Kidney tubule cell (primary cell): ENCODE measurements around the gene SLC48A1.

Experiments used
- DNase-seq: peaks from one replicate; pipeline ENCODE4 v3.0.0-alpha.2; 2018; ENCODE audit warnings: low spot score

The SLC48A1 gene

DNA sequence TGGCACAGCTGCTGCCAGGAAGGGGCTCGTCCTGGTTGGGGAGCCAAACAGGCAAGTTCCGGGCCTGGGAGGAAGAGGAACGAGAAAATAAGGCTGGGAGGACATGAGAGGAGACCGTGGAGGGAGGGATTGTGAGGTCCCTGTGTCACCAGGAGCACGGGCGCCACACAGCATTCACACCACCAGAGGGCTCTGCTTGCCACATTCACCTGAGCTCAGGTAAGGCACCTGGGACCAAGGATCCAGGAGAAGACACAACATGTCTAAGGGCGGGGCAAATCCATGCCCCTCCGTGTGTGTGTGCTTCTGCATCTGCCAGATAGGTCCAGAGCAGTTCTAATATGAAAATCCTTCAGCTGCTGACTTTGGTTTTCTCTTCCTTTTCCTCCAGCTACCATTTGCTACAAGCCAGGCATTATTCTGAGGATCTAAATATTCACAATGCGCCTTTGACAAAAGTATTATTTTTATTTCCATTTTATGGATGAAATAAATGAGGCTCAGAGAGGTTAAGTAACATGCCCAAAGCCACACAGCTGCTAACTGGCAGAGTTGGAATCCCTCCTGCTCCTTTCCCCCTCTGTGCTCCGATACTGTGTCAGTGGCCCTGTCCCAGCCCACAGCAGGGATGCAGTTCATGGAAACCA is 28.9 kb upstream of the SLC48A1 start:
- peak; percentile 76 for DNase-seq

DNA sequence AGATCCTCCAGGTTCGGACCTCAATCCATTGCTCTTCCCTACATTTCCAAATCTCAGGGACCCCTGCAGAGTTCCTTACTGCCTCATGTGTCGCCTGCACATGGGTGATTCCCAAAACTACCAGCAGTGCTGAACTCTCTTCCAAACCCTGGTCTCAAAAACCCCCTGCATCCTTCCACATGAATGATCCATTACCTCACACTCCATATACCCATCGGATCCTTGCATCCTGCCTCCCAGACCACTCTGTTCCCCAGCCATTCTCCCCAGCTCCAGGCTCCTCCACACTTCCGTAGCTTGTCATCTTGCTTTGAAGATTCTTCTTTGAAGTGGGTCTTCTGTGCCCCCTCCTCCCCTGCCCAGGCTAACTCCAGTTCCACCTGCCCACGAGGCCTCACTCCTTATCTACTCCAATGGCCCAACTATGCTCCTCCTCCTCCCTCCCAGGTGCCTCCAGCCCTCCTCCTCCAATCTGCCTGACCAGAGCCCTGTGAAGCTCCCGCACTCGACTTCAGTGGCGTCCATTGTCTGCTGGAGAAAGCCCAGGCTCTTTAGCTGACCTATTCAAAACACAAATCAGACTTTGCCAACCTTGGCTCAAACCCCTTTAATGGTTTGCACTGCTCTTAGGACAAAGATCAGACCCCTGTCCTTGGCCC is 28.1 kb upstream of the SLC48A1 start:
- DNase-seq: no peak

DNA sequence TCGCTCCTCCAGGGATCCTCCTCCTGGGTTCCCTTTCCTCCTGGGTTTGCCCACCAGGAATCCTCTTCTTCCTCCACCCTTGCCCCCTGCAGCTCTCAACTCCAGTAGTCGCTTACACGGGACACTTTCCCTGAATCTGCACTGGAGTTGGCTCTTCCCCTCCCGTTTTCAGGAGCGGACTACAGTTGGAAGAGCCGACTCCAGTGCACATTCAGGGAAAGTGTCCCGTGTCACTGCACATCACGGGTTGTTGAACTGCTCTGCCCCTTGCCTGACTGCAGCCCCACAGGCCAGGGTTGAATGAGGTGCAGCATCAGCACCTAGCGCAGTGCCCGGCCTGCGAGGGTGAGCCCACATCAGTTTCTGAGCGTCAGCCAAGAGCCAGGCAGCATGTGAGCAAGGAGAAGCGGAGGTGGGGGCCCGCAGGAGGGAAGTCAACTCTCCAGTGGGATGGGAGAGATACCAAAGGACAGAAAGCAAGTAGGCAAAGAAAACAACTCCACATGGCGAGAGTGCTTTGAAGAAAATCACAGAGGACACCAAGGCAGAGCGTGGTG is 27.5 kb upstream of the SLC48A1 start:
- no peak for DNase-seq

DNA sequence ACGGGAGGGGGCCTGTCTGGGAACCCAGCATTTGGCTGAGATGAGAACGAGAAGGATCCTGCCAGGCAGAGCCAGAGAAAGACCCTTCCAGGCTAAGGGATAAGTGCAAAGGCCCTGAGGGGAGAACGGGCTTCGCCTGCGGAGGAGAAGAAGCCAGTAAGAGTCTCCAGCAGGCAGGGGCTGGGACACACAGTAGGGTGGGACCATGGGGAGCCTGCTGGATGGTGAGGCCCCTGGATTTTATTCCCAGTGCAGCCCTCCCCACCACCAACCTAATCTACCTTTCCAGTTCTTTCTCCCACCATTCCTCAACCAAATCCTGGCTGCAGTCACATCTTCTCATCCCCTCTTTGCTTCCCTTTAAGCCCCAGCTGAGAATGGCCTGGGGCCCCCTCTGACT is 27.0 kb upstream of the SLC48A1 start:
- DNase-seq: no peak

DNA sequence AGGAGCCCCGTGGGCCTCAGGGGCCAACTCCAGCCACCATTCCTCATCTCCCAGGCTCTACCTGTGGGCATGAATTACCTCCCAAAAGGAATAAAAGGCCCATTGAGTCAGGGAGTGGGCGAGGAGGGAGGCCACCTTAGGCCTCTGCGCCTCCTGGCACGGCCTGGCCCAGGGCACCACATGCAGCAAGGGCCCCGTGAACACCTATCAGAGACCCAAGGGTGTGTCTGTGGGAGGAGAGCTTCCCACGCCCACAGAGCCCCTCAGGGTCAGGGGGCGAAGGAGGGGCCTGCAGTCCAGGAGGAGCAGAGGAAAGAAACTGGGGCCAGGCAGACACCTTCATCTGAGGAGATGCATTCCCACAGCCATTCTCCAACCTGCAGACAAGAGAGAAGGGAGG is 26.5 kb upstream of the SLC48A1 start:
- no peak for DNase-seq

DNA sequence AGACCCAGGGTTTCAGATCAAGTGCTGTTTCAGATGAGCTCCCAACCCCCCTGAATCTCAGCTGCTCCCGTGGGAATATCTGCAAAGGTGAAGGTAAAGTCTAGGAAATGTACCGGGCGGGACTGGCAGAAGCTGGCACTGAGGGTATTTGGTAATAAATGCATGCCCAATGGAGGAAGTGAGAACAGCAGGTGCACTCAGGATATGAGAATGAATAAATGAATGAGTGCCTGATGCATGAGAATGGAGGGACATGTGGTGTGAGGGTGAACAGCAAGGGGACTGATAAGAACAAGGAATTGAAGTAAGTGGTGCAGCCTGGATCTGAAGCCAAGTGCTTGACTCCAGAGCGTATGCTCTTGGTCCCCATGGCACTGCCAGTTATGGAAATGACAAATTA is 25.9 kb upstream of the SLC48A1 start:
- no peak for DNase-seq

DNA sequence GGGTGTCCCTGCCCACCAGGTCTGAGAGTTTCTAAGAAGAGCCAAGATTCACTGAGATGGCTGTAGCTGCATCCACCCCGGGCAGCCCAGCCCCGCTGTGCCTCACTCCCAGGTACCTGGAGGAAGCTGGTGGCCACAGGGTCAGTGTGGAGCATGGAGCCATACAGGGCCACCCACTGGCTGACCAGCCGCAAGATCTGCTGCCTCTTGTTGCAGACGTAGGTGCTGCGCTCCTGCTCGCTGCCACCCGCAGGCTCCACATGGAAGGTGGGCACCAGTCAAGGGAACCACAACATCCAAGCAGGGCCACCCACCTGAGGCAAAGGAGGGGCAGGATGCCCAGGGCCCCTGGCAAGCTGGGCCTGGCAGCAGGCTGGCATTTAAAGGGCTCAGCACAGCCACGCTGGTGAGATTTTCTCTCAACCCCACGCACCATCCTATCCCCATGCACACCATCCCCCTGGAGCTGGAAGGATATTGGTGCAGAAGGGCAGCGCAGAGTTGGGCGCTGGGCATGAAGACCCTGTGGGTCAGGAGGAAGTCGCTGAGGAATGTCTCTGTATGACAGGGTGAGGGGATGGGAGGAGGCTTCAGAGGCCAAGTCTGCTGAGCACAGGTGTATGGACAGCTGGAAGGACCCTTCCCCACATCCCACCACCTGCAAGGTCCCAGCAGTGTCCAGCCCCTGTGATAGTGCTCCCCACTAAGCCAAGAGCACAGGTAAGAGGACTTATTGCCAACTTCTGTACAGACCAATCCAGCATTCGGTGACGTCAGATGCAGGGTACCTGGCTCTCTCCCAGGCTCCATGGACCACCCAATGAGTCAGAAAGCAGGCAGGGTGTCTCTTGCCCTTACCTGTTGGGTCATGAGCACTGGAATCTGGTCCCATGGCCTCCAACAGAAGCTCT is 25.2 kb upstream of the SLC48A1 start:
- no peak for DNase-seq

DNA sequence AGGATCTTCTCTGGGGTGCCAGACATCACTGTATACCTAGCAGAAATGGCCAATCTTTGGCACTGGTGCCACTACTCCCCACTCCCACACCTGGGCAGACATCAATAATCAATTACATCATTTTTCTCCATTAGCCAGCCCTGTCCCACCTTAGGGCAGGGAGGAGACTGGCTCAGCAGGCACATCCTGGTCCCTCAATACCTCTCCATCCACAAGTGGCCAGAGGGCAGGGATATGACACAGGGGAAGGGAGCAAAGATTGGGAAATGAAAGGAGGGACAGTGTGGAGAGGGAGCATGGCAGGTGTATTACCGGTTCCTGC is 24.6 kb upstream of the SLC48A1 start:
- DNase-seq: no peak

DNA sequence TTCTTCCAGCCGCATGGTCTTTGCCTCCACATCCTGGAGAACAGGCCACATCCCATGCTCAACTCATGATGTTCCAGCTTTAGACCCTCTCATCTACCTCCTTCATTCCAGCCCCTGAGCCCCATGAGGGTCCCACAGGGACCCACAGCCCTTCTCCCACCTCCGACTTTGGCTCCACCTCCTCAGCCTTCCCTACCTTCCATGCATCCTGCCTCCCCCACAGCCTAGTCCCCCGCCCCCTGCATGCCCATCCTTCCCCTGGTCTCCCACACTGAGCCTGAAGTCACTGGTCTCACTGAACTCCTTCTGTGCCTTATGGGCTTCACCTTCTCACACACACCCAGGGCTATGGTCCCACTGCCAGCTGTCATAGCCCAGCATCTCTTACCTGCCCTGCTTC is 24.1 kb upstream of the SLC48A1 start:
- DNase-seq: no peak

DNA sequence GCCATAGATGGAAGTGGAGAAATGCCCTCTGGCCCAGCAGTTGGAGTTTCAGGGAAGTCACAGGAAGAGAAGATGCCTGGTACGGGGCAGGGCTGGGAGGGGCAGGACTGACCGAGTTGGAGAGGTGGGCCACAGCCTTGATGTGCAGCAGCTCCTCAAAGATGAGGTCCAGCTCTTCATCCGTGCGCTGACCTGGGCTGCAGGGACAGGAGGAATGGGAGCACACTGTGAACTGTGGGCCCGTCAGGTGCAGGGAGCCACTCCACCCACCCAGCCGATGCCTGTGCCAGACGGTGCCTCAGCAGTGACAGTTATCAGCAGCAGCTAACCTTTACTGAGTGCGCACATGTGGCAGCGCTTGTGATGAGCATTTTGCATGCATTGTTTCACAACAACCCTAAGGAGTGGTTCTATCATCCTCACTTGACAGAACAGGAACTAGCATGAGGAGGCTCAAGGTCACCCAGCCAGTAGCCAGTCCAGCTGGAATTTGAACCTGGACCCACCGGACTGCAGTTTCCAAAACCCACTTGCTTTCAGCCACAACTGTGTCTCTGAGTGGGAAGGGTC is 22.7 kb upstream of the SLC48A1 start:
- DNase-seq: no peak

DNA sequence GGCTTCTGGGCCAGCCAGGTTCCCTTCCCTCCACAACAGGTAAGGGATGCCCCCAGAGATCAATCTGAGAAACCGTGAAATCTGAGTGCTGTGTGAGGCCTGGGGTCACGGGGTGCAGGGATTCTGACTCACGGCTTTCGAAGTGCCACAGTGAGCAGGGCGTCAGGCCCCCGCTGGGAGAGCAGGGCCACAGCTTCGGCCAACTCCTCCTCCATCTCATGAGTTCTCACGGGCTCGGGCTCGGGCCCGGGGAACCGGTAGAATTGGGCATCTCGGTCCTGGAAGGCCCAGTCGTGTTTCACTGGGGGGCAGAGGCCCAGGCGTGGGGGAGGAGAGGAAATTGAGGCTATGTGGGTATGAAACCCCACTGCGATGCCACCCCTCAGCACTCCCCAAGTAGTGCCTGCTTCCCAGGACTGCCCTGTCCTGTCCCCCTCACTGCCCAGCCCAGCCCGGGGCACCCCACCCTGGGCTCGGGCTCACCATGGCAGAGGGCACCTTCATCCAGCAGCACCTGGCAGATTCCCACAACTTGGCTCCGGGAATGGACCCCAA is 22.0 kb upstream of the SLC48A1 start:
- DNase-seq: no peak

DNA sequence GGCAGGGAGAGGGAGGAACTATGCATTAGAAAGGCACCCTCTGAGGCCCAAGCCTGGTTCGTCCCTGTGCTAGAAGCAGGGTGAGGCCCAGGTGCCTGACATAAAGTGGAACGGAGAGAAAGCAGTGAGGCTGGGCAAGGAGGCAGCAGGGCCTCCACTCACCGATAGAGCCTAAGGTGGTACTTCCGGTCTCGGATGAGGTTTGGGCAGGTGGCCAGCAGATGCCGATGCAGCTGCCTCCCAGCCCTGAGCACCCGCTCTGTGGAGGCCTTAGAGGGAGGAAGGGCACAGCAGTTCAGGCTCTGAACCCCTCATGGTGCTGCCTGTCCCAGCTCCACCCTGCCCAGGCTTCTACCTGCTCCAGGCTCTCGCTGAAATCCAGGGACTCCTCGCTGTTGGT is 21.5 kb upstream of the SLC48A1 start:
- DNase-seq: no peak

DNA sequence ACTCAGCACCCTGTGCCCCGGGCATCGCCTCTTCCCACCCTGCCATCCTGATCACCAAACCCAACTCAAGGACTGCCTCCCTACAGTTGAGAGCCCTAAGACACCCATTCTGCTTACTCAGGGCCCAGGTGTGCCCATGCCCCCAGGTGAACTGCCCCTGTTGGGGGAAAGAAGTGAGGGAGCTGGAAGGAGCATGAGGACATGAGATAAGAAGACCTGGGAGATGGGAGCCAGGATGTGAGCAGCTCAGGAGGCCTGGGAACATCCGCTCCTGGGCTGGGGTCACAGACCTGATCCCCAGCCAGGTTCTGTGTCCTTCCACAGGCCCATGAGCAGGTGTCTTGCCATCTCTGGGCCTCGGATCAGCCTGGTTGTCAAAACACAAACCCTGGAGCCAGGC is 20.9 kb upstream of the SLC48A1 start:
- no peak for DNase-seq

DNA sequence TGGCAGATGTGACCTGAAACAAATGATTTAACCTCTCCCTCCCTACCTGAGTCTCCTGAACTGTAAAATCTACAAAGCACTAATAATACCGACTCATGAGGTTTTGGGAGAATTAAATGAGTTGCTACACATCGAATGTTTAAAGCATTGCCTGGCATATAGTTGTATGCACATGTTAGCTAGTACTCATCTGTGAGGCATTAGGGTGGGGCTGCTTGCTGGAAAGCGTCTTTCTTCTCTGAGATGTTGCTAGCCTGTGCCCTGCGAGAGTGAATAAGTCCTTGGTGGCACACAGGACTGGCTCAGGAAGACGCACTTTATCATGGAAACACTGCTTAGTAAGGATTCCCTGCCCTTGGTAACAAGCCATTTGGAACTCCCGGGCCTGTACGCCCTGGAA is 20.5 kb upstream of the SLC48A1 start:
- no peak for DNase-seq

DNA sequence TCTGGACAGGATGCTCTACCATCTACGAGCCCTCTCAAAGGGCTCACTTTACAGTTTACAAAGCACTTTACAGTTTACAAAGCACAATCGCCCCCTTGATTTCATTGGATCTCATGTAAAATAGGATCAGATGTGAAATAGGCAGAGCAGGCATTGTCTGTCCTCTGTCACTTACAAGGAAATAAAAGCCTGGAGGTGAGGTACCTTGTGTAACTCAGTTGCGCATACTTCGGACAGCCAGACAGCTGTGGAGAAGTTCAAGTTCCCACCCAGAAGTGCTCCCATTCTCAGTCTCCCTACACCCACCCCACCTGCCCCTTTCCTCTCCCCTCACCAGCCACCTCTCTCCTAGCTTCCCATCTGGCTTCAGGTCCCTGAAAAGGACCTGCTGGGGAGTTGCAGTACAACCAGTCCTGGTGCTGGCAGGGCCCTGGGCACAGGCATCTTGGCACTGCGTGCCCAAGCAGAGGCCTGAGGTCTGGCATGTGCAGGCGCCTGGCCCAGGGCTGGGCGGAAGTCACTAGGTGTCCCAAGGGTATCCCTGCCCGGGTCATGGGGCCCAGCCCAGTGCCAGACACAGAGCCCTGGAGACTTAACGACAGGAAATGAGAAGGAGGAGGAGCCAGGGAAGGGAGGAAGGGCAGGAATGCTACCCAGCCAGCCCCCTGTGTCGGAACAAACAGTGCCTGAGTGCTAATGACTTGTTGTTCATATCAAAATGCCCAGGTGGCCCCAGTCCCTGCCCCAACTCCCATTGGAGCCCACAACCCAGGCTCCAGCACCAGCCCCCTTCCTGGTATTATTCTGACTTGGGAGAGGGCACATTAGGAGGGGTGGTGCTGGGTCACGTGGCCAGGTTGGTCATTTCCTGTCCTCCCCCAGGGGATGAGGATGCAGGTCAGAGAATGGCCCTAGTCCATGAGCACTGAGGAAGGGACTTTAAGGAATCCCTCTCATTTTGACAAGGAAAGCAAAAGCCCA is 19.7 kb upstream of the SLC48A1 start:
- DNase-seq: peak; percentile 74

DNA sequence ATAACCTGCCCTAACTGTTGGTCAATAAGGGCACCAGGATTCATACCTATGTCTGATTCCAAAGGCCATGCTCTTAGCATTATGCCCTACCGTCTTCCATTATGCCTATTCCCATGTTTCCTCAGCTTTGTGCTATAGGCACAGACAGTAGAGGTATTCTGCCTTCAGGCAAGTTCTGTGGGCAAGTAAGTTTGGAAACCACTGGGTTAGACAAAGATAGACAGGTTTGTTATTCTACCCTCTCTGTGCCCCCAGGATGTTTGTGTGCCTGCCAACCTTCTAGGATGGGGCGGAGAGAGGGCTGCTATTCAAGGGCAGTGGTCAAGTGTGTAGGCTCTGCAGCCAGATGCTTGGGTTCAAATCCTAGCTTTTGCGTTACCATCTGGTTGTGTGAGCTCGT is 18.9 kb upstream of the SLC48A1 start:
- no peak for DNase-seq

DNA sequence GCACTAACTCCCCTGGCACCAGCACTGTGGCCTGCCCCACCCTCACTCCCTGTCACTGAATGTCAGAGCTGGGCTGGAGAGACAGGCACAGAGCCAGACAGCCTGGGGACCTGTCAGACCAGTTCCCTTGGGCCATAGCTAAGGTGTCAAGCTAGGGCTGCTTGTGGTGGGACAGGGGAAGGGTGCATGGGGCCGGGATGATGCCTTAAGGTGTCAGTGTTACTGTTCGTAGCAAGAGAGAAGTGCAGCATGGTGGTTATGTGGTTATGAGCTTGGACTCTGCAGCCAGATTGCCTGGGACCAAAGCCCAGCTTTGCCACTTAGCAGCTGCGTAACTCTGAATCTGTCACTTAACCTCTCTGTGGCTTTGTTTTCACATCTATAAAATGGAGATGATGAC is 18.2 kb upstream of the SLC48A1 start:
- DNase-seq: no peak

DNA sequence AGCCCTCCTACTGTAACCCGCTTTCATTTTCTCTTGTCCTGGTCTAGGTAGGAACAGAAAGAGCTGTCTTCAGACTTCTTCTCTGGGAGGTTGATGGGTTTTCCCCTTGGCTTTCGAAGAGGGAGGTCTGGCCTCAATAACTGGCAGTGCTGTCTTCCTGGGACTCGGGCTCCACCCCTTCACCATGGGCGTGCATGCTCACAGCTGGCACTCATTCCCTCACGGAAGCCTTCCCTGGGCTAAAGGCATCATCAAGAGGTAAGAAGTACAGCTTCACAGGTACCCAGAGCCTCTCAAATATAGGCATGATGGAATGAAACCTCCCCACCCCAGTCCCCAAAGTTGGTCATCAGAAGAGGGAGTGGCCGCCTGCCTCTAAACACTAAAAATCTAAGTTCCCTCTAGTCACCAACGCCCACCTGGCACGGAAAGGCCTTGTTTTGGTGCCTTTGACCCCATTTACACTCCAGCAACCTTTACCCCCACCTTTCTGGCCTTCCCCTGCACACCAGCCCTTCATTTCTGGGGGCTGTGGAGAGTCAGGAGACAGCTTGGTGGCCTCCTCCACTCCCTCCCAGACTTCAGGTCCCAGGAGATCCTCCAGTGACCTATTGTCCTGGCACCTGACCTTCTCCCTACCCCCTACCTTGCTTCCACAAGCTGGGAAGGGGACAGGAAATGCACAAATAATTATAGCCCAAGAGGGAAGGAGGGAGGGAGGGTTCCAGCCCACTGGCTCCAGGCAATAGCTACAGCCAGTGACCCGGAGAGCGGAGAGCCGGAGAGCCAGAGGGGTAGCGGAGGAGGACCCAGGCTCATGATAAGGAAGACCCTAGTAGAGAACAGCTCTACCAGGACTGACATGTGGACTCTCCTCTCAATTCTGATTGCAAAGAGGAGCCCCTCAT is 17.1 kb upstream of the SLC48A1 start:
- DNase-seq: peak; percentile 78

DNA sequence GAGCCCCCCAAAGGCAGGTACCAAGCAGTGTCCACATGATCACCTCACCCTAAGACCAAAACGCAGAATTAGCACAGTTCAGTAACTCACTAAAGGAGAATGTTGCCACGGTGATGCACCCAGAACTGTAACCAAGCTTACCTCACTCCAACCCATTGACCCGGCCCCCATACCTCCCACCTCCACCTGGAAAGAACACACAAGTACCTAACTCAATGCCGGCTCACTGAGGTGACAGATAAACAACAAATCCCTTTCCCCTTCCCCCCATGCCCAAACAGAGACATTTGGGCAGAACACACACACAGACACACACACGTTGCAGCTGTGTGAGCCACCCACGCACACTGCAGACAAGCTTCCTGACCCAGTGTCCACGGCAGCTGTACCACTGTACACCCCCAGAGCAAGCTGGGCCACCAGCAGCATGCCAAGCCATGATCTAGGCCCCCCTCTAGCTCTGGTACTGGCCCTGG is 15.6 kb upstream of the SLC48A1 start:
- peak; percentile 71 for DNase-seq
